ENCODE data around the gene IL12RB2. TPM values are rescaled to one million over a fixed set of nuclear protein-coding genes. Genes with fewer than 3 reads are reported as not detected.

Gene IL12RB2
- total RNA-seq, 1 experiment from 2014 or later: not detected

GRCh38 chr1:67316918-67317317, 9.2 kb downstream of the IL12RB2 start:
- no peak overlapping the region for H3K4me3 Mint-ChIP-seq (ENCODE audit: low read depth, unreplicated experiment)
- no peaks in the 10 kb centered on the region for H3K36me3 Mint-ChIP-seq (ENCODE audit: insufficient read depth, unreplicated experiment)
- BruUV-seq (replicated peaks): no TSS peak
- intact Hi-C loops (cut with micrococcal nuclease; ENCODE audit: unreplicated experiment): no loop called here
- no peaks in the 10 kb centered on the region for H3K4me1 Mint-ChIP-seq (ENCODE audit: low read depth, unreplicated experiment)
- H3K27me3 Mint-ChIP-seq (ENCODE audit: unreplicated experiment): peaks cover 3% of the 10 kb centered on the region
- DNase-seq: no peak
- CTCF ChIA-PET: no interaction called here
- no peaks in the 10 kb centered on the region for H3K9me3 Mint-ChIP-seq (ENCODE audit: low read depth, unreplicated experiment)
- TF ChIP-seq CTCF (IDR thresholded peaks at IDR 0.05; ENCODE audit: unreplicated experiment): no peak
- no peak overlapping the region for H3K27ac Mint-ChIP-seq (ENCODE audit: unreplicated experiment)

- CTCF ChIA-PET: no interaction called here
- Mint-ChIP-seq H3K27me3 (ENCODE audit: unreplicated experiment) (peaks cover 9% of the 10 kb centered on the region), H3K27ac (ENCODE audit: unreplicated experiment) (no peak overlapping the region), H3K36me3 (ENCODE audit: insufficient read depth, unreplicated experiment) (no peaks in the 10 kb centered on the region), H3K4me3 (ENCODE audit: low read depth, unreplicated experiment) (no peak overlapping the region), H3K9me3 (ENCODE audit: low read depth, unreplicated experiment) (no peaks in the 10 kb centered on the region), H3K4me1 (ENCODE audit: low read depth, unreplicated experiment) (no peaks in the 10 kb centered on the region)
- no peak for DNase-seq
- no TSS peak for BruUV-seq (replicated peaks)
- intact Hi-C loops (cut with micrococcal nuclease; ENCODE audit: unreplicated experiment): no loop called here
- no peak for TF ChIP-seq CTCF (IDR thresholded peaks at IDR 0.05; ENCODE audit: unreplicated experiment)
Observed at GRCh38 chr1:67317803-67318202, 10.1 kb downstream of the IL12RB2 start.

GRCh38 chr1:67322442-67322841, 14.8 kb downstream of the IL12RB2 start:
- Mint-ChIP-seq H3K4me1 (ENCODE audit: low read depth, unreplicated experiment) (no peaks in the 10 kb centered on the region), H3K9me3 (ENCODE audit: low read depth, unreplicated experiment) (no peaks in the 10 kb centered on the region), H3K36me3 (ENCODE audit: insufficient read depth, unreplicated experiment) (no peaks in the 10 kb centered on the region), H3K4me3 (ENCODE audit: low read depth, unreplicated experiment) (no peak overlapping the region), H3K27me3 (ENCODE audit: unreplicated experiment) (peaks cover 9% of the 10 kb centered on the region), H3K27ac (ENCODE audit: unreplicated experiment) (no peak overlapping the region)
- CTCF ChIA-PET: interaction anchor here (0.8 to 1.0 kb wide), 2 partner anchors 12 to 179 kb away, joined by 3 to 5 read pairs; no protein-coding TSS in a partner anchor
- intact Hi-C loops (cut with micrococcal nuclease; ENCODE audit: unreplicated experiment): no loop called here
- DNase-seq: no peak
- no peak for TF ChIP-seq CTCF (IDR thresholded peaks at IDR 0.05; ENCODE audit: unreplicated experiment)
- BruUV-seq (replicated peaks): no TSS peak

- intact Hi-C loops (cut with micrococcal nuclease; ENCODE audit: unreplicated experiment): no loop called here
- H3K4me1 Mint-ChIP-seq (ENCODE audit: low read depth, unreplicated experiment): no peaks in the 10 kb centered on the region
- H3K36me3 Mint-ChIP-seq (ENCODE audit: insufficient read depth, unreplicated experiment): no peaks in the 10 kb centered on the region
- no peaks in the 10 kb centered on the region for H3K9me3 Mint-ChIP-seq (ENCODE audit: low read depth, unreplicated experiment)
- no TSS peak for BruUV-seq (replicated peaks)
- DNase-seq: no peak
- TF ChIP-seq CTCF (IDR thresholded peaks at IDR 0.05; ENCODE audit: unreplicated experiment): no peak
- CTCF ChIA-PET: interaction anchor here (1.0 kb wide), 1 partner anchor 178 kb away, joined by 3 read pairs; no protein-coding TSS in a partner anchor
- H3K27me3 Mint-ChIP-seq (ENCODE audit: unreplicated experiment): peaks cover 9% of the 10 kb centered on the region
- no peak overlapping the region for H3K27ac Mint-ChIP-seq (ENCODE audit: unreplicated experiment)
- no peak overlapping the region for H3K4me3 Mint-ChIP-seq (ENCODE audit: low read depth, unreplicated experiment)
Observed at GRCh38 chr1:67323087-67323486, 15.4 kb downstream of the IL12RB2 start.
